ENCODE data around the gene ADAMTS6. TPM values are rescaled to one million over a fixed set of nuclear protein-coding genes. Genes with fewer than 3 reads are reported as not detected.

The ADAMTS6 gene
- total RNA-seq, 4 donors from 2014 or later: 1.9 to 20.2 (median 3.5) TPM

DNA sequence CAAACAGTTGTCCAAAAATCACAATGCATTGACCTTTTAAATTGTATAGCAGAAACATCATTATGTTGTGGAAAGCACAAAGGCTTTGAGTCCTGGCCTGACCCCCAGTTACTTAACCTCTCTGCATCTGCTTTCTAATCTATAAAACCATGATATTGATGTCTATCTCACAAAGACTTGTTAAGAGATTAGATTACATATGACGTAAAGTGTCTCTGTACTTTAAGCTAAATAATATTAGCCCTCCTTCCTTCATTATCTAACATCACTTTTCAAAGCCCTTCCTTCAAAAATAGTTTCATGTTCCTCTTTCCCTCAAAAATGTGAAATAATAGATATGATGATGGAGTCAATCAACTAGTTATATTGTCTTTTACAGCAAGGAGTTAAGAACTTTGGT lies 3.4 kb downstream of the ADAMTS6 start:
- TF ChIP-seq, protein P1, sequence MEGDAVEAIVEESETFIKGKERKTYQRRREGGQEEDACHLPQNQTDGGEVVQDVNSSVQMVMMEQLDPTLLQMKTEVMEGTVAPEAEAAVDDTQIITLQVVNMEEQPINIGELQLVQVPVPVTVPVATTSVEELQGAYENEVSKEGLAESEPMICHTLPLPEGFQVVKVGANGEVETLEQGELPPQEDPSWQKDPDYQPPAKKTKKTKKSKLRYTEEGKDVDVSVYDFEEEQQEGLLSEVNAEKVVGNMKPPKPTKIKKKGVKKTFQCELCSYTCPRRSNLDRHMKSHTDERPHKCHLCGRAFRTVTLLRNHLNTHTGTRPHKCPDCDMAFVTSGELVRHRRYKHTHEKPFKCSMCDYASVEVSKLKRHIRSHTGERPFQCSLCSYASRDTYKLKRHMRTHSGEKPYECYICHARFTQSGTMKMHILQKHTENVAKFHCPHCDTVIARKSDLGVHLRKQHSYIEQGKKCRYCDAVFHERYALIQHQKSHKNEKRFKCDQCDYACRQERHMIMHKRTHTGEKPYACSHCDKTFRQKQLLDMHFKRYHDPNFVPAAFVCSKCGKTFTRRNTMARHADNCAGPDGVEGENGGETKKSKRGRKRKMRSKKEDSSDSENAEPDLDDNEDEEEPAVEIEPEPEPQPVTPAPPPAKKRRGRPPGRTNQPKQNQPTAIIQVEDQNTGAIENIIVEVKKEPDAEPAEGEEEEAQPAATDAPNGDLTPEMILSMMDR (IDR thresholded peaks at IDR 0.05; ENCODE audit: low read depth): no peak

DNA sequence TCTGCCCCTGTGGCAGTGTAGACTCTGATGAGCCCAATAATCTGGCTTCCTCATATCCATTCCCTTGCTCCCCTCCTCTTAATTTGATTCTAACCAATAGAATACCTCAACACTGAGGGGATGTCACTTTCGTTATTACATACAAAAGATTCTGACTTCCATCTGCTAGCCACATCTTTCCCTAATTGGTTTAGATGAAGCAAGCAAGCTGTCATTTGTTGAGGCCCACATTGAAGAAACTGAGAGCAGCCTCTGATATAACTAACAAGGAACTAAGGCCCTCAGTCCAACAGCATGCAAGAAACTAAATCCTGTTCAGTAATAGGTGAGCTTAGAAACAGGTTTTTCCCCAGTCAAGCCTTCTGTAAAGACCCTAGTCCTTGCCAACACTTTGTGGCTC lies 5.8 kb downstream of the ADAMTS6 start:
- TF ChIP-seq, protein P1 (IDR thresholded peaks at IDR 0.05; ENCODE audit: low read depth): no peak

DNA sequence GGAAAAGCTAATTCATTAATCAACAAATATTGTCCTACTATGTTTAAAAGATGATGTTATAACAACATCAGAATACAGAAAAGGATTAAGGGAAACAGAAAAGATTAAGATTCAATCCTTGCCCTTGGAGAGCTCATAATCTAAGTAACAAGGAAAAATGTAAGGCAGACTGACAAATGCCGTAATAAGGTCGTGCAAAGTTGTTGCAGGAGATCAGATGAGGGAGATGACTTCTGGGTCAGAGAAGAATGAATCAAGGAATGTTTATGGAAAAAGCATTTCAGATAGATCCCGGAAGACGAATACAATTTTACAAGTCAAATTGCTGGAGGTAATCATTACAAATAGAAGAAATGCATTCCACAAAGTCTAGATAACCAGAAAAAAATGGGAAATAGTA lies 6.4 kb downstream of the ADAMTS6 start:
- TF ChIP-seq, protein P1 (IDR thresholded peaks at IDR 0.05; ENCODE audit: low read depth): no peak

DNA sequence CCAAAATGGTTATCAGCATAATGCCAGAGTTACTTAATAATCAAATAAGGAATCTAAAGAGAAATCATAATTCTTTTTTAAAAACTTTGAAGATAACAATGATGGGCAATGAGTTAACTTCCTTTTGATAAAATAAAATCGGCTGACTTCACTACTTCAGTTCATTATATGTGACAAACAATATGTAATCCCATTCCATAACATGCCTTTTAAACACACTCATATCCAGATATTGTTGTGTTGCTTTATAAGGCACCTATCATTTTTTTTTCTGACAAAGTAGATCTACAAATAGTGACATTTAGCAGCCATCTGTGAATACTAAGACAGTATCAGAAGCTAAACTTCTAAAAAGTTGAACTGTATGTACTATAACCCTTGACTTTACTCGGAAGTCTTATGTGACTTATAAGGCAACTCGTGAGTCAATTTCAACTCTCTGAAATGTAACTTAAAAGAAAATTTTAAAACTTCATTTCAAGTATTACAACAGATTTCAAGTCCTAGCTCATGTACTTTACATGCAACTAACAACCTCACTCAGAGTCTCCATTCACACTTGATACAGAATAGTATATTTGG lies 7.5 kb downstream of the ADAMTS6 start:
- TF ChIP-seq, protein P1 (IDR thresholded peaks at IDR 0.05; ENCODE audit: low read depth): no peak

DNA sequence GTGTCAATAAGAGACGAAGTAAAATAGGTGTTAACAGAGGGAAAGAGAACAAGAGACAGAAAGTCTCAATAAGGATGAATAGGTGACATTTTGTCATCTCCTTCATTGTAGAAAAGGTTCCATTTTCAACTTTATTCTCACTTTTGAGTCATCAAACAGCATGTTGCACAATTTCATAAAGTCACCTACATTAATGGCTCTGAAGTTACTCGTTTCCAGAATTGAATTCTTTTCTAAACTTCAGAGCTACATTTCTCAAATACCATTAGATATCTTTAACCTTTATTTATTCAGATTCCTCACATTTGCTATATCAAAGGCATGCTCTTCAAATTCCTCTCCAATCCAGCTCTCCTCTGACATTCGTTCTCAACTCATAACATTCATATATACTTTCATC lies 13.1 kb downstream of the ADAMTS6 start:
- TF ChIP-seq, protein P1 (IDR thresholded peaks at IDR 0.05; ENCODE audit: low read depth): no peak

DNA sequence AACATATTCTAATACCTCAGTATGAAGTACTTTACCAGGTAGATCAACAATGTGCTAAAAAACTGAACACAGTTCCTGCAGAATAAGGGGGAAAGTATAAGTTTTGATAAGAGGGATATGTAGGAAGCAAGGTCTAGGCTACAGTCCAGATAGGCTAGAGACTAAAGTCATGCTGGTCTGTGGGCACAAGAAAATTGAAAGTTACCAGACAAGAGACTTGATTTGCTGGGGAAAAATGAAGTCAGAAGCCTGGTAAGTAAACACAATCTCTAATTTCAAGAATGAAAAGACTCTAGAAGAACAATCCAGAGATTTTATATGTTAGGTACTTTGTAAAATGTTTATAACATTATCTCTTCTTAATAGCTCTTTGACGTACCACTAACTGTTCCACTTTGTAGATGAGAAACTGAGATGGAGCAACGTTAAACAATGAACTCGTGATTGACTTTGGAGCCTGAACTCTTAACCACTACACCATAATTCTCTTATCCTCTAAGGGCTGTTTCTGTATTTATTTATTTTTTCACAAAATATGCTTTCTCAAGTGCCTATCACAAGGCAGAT lies 19.5 kb downstream of the ADAMTS6 start:
- TF ChIP-seq, protein P1 (IDR thresholded peaks at IDR 0.05; ENCODE audit: low read depth): no peak

DNA sequence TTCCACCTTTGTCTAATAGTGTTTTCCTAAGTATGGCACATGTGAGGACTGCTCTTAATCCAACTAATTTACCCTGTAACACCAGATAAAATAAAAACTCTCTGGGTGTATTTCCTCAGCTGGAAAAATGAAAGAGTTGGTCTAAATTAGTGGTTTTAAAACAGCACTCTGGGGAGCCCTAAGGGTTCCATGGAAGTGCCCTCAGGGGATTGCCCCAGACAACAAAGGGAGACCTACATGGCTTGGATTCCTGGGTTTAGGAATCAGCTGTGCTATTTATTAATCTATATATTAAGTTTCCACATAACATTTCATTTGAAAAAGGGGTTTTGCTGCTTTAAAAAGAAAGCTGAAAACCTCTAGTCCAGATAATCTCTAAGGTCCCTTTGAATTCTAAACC lies 20.2 kb downstream of the ADAMTS6 start:
- TF ChIP-seq, protein P1 (IDR thresholded peaks at IDR 0.05; ENCODE audit: low read depth): no peak

Data from subcutaneous adipose tissue (tissue), 4 donors.